HUES6 (cell line): ENCODE results near the gene AGO3.
A peak's percentile ranks its signal among the peaks of the same experiment; 100 is the strongest.
"Not testable (repeated sequence)": the region's sequence is repeated elsewhere in the genome, so short reads cannot be mapped to it uniquely, and the experiment has no call there.

ENCODE experiments used
- H3K27ac ChIP-seq: 2 replicates; pipeline ENCODE4 v1.7.0; 2013; ENCODE audit warnings: low read depth, mild to moderate bottlenecking, low read length, inconsistent platforms
- H3K27me3 ChIP-seq: 2 replicates; pipeline ENCODE4 v1.6.1; 2013; ENCODE audit warnings: low read length; ENCODE audit not compliant: control insufficient read depth, insufficient read depth
- H3K36me3 ChIP-seq: 2 replicates; pipeline ENCODE4 v1.6.1; 2013; ENCODE audit warnings: low read length; ENCODE audit not compliant: control insufficient read depth, insufficient read depth
- H3K4me1 ChIP-seq: 2 replicates; pipeline ENCODE4 v1.6.1; 2013; ENCODE audit warnings: low read length; ENCODE audit not compliant: control insufficient read depth, insufficient read depth
- H3K4me3 ChIP-seq: 2 replicates; pipeline ENCODE4 v1.5.1; 2013; ENCODE audit warnings: low read depth, low read length
- H3K9ac ChIP-seq: one replicate; pipeline ENCODE4 v1.6.1; 2013; ENCODE audit warnings: mild to moderate bottlenecking, low read length
- H3K9me3 ChIP-seq: 2 replicates; pipeline ENCODE4 v1.6.1; 2013; ENCODE audit warnings: low read depth, low read length; ENCODE audit not compliant: control insufficient read depth, insufficient read depth

AGO3 gene

GRCh38 chr1:35947547-35947946, 16.6 kb downstream of the AGO3 start:
- peaks cover 5% of the 10 kb centered on the region; the same call in 1 of the 2 replicates for H3K36me3 ChIP-seq
- no peak overlapping the region for H3K4me3 ChIP-seq
- no peaks in the 10 kb centered on the region for H3K27me3 ChIP-seq
- no peak overlapping the region for H3K27ac ChIP-seq
- no peak overlapping the region for H3K9ac ChIP-seq
- H3K4me1 ChIP-seq: no peaks in the 10 kb centered on the region; the same call in 1 of the 2 replicates
- H3K9me3 ChIP-seq: no peaks in the 10 kb centered on the region

DNA sequence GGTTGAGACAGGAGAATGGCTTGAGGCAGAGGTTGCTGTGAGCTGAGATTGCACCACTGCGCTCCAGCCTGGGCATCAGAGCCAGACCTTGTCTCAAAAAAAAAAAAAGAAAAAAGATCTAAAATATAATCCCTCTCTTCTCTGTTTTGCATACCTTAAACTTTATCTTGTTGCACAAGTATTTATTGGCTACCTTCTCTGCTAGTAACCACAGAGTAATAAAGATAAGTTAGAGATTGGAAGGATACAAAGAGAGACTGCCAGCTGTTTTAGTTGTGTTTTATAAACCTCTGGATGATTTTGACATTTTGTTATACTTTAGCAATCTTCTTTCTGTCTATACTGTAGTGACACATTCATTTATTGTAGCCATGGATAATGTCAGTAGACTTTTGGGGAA, 27.7 kb downstream of the AGO3 start:
- H3K9me3 ChIP-seq: no peaks in the 10 kb centered on the region
- H3K36me3 ChIP-seq: no peaks in the 10 kb centered on the region
- no peaks in the 10 kb centered on the region for H3K4me1 ChIP-seq
- H3K27ac ChIP-seq: no peak overlapping the region
- H3K9ac ChIP-seq: no peak overlapping the region
- no peaks in the 10 kb centered on the region for H3K27me3 ChIP-seq
- H3K4me3 ChIP-seq: no peak overlapping the region

- no peak overlapping the region for H3K4me3 ChIP-seq
- H3K36me3 ChIP-seq: no peaks in the 10 kb centered on the region
- no peaks in the 10 kb centered on the region for H3K27me3 ChIP-seq
- H3K27ac ChIP-seq: no peak overlapping the region
- no peaks in the 10 kb centered on the region for H3K9me3 ChIP-seq
- no peaks in the 10 kb centered on the region for H3K4me1 ChIP-seq
- no peak overlapping the region for H3K9ac ChIP-seq
Observed at GRCh38 chr1:35959304-35959703, 28.4 kb downstream of the AGO3 start.

GRCh38 chr1:35962952-35963351, 32.0 kb downstream of the AGO3 start:
- no peak overlapping the region for H3K27ac ChIP-seq
- H3K36me3 ChIP-seq: peaks cover 3% of the 10 kb centered on the region
- H3K9ac ChIP-seq: no peak overlapping the region
- H3K4me1 ChIP-seq: no peaks in the 10 kb centered on the region
- H3K27me3 ChIP-seq: no peaks in the 10 kb centered on the region
- no peak overlapping the region for H3K4me3 ChIP-seq
- H3K9me3 ChIP-seq: no peaks in the 10 kb centered on the region

GRCh38 chr1:35964277-35964676, 33.4 kb downstream of the AGO3 start:
- H3K27me3 ChIP-seq, H3K27ac ChIP-seq, H3K4me1 ChIP-seq, H3K36me3 ChIP-seq, H3K4me3 ChIP-seq, H3K9me3 ChIP-seq, H3K9ac ChIP-seq: not testable (repeated sequence)

DNA sequence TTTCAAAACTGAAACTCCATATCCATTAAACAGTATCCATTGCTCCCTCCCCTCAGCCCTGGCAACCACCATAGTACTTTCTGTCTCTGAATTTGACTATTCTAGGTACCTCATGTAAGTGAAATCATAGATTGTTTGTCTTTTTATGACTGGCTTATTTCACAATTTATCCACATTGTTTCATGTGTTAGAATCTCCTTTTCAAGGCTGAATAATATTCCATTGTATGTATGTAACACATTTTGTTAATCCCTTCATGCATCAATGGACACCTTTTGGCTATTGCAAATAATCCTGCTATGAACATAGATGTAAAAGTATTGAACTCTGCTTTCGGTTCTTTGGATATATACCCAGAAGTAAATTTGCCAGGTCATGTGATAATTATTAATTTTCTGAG, 37.5 kb downstream of the AGO3 start:
- Histone ChIP-seq H3K36me3 (peaks cover 27% of the 10 kb centered on the region), H3K9me3 (no peaks in the 10 kb centered on the region)

DNA sequence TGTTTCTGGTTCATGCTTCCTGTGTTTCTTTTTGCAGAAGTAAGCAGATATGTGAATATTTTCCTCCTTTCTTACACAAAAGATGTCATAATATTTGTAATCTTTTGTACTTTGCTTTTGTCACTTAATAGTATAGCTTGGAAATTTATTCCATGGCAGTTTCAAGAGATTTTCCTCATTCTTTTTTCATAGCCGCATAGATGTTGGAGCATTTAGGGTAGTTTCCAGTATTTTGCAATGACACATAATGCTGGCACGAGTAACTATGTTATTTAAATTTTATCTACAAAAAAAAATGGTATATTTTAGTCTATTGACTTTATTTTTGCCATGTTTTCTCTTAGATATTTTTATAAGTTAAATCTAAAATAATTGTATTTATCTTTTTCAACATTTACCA, 40.7 kb downstream of the AGO3 start:
- no peaks in the 10 kb centered on the region for H3K9me3 ChIP-seq
- H3K27ac ChIP-seq: no peak overlapping the region
- H3K9ac ChIP-seq: no peak overlapping the region
- no peak overlapping the region for H3K4me3 ChIP-seq
- H3K27me3 ChIP-seq: no peaks in the 10 kb centered on the region
- H3K4me1 ChIP-seq: no peaks in the 10 kb centered on the region
- peaks cover 29% of the 10 kb centered on the region for H3K36me3 ChIP-seq

More for the DNA sequence above, 37.5 kb downstream of the AGO3 start:
- H3K27ac ChIP-seq: no peak overlapping the region
- H3K4me3 ChIP-seq: no peak overlapping the region
- H3K27me3 ChIP-seq: no peaks in the 10 kb centered on the region
- H3K4me1 ChIP-seq: no peaks in the 10 kb centered on the region
- H3K9ac ChIP-seq: no peak overlapping the region

GRCh38 chr1:35972631-35973030, 41.7 kb downstream of the AGO3 start:
- not testable (repeated sequence) for H3K27ac ChIP-seq, H3K27me3 ChIP-seq, H3K9ac ChIP-seq, H3K9me3 ChIP-seq, H3K4me3 ChIP-seq, H3K4me1 ChIP-seq
- H3K36me3 ChIP-seq: peaks cover 29% of the 10 kb centered on the region

DNA sequence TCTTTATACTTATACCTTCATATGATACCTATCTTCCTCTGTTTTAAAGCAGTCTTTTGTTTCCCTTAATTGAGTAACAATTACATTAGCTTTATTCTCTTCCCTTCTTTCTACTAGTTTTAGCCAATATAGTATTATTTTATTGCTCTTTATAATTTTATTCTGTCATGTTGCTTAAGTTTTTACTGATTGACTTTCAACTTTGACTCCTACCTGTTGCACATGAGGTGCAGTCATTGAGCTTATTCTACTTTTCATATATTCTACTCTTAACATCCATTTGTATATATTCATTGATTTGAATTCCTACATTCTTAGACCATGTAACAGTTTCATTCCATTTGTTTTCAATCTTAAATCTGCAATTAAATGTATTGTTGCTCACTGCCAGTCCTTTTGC, 49.2 kb downstream of the AGO3 start:
- Histone ChIP-seq H3K4me3 (no peak overlapping the region), H3K27ac (no peak overlapping the region), H3K36me3 (peaks cover 17% of the 10 kb centered on the region), H3K9me3 (no peaks in the 10 kb centered on the region), H3K9ac (no peak overlapping the region), H3K4me1 (no peaks in the 10 kb centered on the region), H3K27me3 (no peaks in the 10 kb centered on the region)

GRCh38 chr1:35988237-35988636, 57.3 kb downstream of the AGO3 start:
- Histone ChIP-seq H3K27ac (no peak overlapping the region), H3K27me3 (no peaks in the 10 kb centered on the region)

GRCh38 chr1:36006941-36007500, 76.1 kb downstream of the AGO3 start:
- Histone ChIP-seq H3K36me3 (peaks cover 13% of the 10 kb centered on the region), H3K27me3 (no peaks in the 10 kb centered on the region), H3K4me3 (no peak overlapping the region), H3K9ac (no peak overlapping the region), H3K9me3 (no peaks in the 10 kb centered on the region), H3K27ac (no peak overlapping the region), H3K4me1 (0 out of 2 replicates have a peak, but pooled peaks cover 4% of the 10 kb centered on the region)

More at GRCh38 chr1:35988237-35988636, 57.3 kb downstream of the AGO3 start:
- Histone ChIP-seq H3K9ac (no peak overlapping the region), H3K4me3 (no peak overlapping the region), H3K36me3 (peaks cover 14% of the 10 kb centered on the region), H3K9me3 (no peaks in the 10 kb centered on the region), H3K4me1 (no peaks in the 10 kb centered on the region)

GRCh38 chr1:36007741-36008140, 76.8 kb downstream of the AGO3 start:
- Histone ChIP-seq H3K27ac (peak overlapping the region; percentile 22; the same call in 1 of the 2 replicates), H3K9ac (no peak overlapping the region), H3K4me3 (no peak overlapping the region), H3K36me3 (peaks cover 16% of the 10 kb centered on the region), H3K9me3 (no peaks in the 10 kb centered on the region), H3K4me1 (0 out of 2 replicates have a peak, but pooled peaks cover 4% of the 10 kb centered on the region), H3K27me3 (no peaks in the 10 kb centered on the region)
